Measurements from ENCODE around the gene B3GNT3.

Gene B3GNT3

GRCh38 chr19:17794731-17795494 lies at the start of gene B3GNT3:
Gene B3GNT3, plus strand, starts transcription at chr19:17795138. Its CDS starts 12,670 bp downstream, at chr19:17807808.
- peak; percentile 41 for DNase-seq

- DNase-seq: peak; percentile 89
Observed at GRCh38 chr19:17747205-17748098, 47.5 kb upstream of the B3GNT3 start.

GRCh38 chr19:17748884-17749638 lies 45.9 kb upstream of the B3GNT3 start:
- no peak for DNase-seq

GRCh38 chr19:17749912-17750317 lies 45.0 kb upstream of the B3GNT3 start:
- DNase-seq: no peak

- no peak for DNase-seq
Observed at GRCh38 chr19:17751103-17751911, 43.6 kb upstream of the B3GNT3 start, which contains the start of gene FCHO1. Gene FCHO1, plus strand, starts transcription at chr19:17751477. Its CDS starts 3,688 bp downstream, at chr19:17755165.

GRCh38 chr19:17751912-17752273 lies 43.0 kb upstream of the B3GNT3 start:
- no peak for DNase-seq

- no peak for DNase-seq
Observed at GRCh38 chr19:17752865-17753639, 41.9 kb upstream of the B3GNT3 start.

- no peak for DNase-seq
Observed at GRCh38 chr19:17753976-17754375, 41.0 kb upstream of the B3GNT3 start.

- no peak for DNase-seq
Observed at GRCh38 chr19:17754634-17755442, 40.1 kb upstream of the B3GNT3 start.

GRCh38 chr19:17755443-17755890 lies 39.5 kb upstream of the B3GNT3 start:
- DNase-seq: no peak

GRCh38 chr19:17755977-17756670 lies 38.8 kb upstream of the B3GNT3 start:
- DNase-seq: peak; percentile 80

- peak; percentile 82 for DNase-seq
Observed at GRCh38 chr19:17757125-17757524, 37.8 kb upstream of the B3GNT3 start.

- DNase-seq: no peak
Observed at GRCh38 chr19:17758515-17758914, 36.4 kb upstream of the B3GNT3 start.

GRCh38 chr19:17761148-17761547 lies 33.8 kb upstream of the B3GNT3 start:
- no peak for DNase-seq

- no peak for DNase-seq
Observed at GRCh38 chr19:17762505-17763229, 32.3 kb upstream of the B3GNT3 start.

- DNase-seq: no peak
Observed at GRCh38 chr19:17764348-17764747, 30.6 kb upstream of the B3GNT3 start.

- no peak for DNase-seq
Observed at GRCh38 chr19:17765069-17765618, 29.8 kb upstream of the B3GNT3 start.

- DNase-seq: peak; percentile 76
Observed at GRCh38 chr19:17766543-17767131, 28.3 kb upstream of the B3GNT3 start.

Measured in NCI-H1105 treated with DMSO at 0.1 percent for 48 hours (cell line).